Subcutaneous abdominal adipose tissue (tissue), 5 donors: ENCODE data around the gene MEIS1.

Experiments used
- H3K27ac ChIP-seq: one replicate; pipeline ENCODE4 v1.7.0; 2013; ENCODE audit warnings: low read depth, mild to moderate bottlenecking, inconsistent platforms, low read length, moderate library complexity
- H3K27me3 ChIP-seq, 5 donors: one replicate each; pipeline ENCODE4 v1.7.0; 2013; ENCODE audit warnings: low read length in 5 of 5, inconsistent platforms in 1 of 5; ENCODE audit not compliant: control insufficient read depth in 5 of 5, insufficient read depth in 4 of 5
- H3K36me3 ChIP-seq, 5 donors: one replicate each; pipeline ENCODE4 v1.7.0; 2013; ENCODE audit warnings: low read length in 5 of 5; ENCODE audit not compliant: control insufficient read depth in 5 of 5, insufficient read depth in 5 of 5
- H3K4me1 ChIP-seq, 5 donors: one replicate each; pipeline ENCODE4 v1.7.0; 2013; ENCODE audit warnings: low read length in 5 of 5, mild to moderate bottlenecking in 3 of 5, moderate library complexity in 1 of 5; ENCODE audit not compliant: control insufficient read depth in 5 of 5, insufficient read depth in 5 of 5
- H3K4me3 ChIP-seq, 5 donors: one replicate each; pipeline ENCODE4 v1.7.0; 2013; ENCODE audit warnings: low read length in 5 of 5, low read depth in 1 of 5
- H3K9ac ChIP-seq, 5 donors: one replicate each; pipeline ENCODE4 v1.7.0; 2013; ENCODE audit warnings: low read length in 5 of 5, mild to moderate bottlenecking in 4 of 5, moderate library complexity in 3 of 5
- H3K9me3 ChIP-seq, 5 donors: one replicate each; pipeline ENCODE4 v1.7.0; 2013; ENCODE audit warnings: low read length in 5 of 5; ENCODE audit not compliant: control insufficient read depth in 5 of 5
- donor health status: healthy.
- donor health status: healthy.
- donor health status: healthy.
- donor health status: healthy.
- donor health status: healthy.

MEIS1 gene

DNA sequence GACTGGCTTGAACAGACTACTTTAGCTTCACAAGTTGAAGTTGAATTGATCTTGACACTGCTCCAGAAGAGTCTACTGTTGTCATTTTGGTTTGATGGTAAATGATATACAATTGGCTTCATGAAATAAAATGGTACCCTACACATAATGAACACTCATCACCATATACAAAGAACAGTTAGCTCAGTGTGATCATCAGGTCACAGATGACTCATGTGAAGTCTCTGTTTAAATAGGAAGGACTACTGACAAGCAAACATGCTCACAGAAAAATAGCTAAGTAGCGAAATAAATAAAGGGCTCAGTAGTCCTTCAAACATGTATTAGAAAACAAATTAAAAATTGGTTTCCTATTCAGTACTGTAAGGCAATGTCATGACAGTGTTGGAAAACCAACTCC, 96.2 kb downstream of the MEIS1 start:
- H3K4me1 ChIP-seq, result peaks cover 0 to 13% (median 3%) of the 10 kb centered on the region in 5 donors
- H3K9me3 ChIP-seq, result no peaks in the 10 kb centered on the region
- no peak overlapping the region for H3K27ac ChIP-seq
- no peak overlapping the region for H3K9ac ChIP-seq
- H3K27me3 ChIP-seq, result no peaks in the 10 kb centered on the region
- H3K36me3 ChIP-seq, result no peaks in the 10 kb centered on the region
- no peak overlapping the region for H3K4me3 ChIP-seq

DNA sequence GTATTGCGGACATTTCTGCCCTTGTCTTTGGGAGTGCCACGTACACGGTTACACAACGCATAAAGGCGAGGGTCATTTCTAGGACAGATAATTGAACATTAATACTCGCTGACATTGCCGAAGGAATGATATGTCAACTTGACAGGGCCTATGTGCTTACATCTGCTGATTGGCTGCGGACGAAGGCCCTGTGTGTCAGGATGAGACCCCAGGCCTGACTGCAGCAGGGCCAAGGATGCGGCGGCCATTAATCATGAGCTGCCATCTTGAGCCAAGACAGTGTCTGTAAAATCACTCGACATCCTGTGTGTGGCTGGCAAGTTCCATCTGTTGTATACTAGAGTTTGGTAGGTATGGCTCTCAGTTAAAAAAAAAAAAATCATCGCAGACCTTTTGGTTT, 96.6 kb downstream of the MEIS1 start:
- Histone ChIP-seq H3K27ac (no peak overlapping the region), H3K9me3 (no peaks in the 10 kb centered on the region), H3K36me3 (no peaks in the 10 kb centered on the region), H3K4me3 (no peak overlapping the region), H3K9ac (no peak overlapping the region), H3K4me1 (peaks cover 0 to 10% (median 0%) of the 10 kb centered on the region in 5 donors), H3K27me3 (no peaks in the 10 kb centered on the region)

DNA sequence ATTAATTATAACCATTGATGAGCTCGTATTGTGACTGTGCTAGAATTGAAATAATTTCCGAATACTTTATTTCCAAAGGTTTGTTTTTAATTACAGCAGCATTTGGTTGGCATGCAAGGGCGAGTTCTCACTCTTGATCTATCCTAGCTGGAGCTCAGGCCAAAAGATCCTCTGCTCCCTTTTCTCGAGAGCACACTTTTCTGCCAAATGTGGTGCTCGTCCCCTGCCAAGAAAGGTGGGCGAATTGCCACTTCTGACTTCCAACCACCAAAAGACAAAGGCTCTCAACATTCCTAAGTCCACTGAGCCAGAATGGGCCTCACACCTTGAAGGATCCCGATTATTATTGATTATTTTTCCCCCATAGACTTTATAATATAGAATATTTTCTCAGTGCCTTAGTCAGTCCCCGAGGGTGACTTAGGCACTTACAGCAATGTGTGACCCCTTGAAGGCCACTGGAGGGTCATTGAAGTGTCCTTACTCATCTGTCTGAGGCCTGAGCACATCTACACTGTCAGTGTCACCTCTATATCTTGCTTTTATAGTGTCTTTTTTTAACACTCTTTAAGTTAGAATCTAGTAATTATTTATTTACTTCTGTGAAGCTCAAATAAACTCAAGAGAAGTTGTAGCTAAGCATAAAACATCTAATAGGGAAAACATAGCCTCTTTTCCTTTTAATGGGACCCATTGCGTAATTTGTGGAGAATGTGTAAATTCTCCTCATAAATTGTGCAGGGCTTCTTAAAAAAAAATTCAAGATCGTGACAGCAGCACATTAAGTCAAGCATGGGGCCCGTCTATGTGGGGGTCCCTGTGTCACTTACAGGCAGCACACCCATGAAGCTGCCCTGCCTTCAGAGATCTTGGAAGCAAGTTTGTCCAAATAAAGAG, 98.3 kb downstream of the MEIS1 start:
- Histone ChIP-seq H3K27me3 (no peaks in the 10 kb centered on the region), H3K4me3 (no peak overlapping the region), H3K27ac (no peak overlapping the region), H3K9ac (no peak overlapping the region), H3K4me1 (peaks cover 0 to 15% (median 3%) of the 10 kb centered on the region in 5 donors), H3K36me3 (no peaks in the 10 kb centered on the region), H3K9me3 (no peaks in the 10 kb centered on the region)

DNA sequence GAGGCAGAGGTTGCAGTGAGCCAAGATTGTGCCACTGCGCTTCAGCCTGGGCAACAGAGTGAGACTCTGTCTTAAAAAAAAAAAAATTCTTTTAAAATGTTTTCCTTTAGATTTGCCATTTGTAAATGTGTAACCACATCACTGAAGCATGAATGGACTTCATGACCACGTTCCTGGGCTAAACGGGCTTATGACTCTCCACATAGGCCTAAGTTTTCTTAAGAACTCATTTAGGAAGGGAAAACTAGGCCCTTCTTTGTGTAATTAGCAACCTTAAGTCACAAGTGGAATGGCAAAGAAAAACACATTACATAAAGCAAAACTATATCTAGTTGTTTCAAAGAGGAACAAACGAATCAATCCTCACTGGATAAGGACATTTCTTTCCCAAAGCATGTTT, 99.5 kb downstream of the MEIS1 start:
- H3K27ac ChIP-seq, result no peak overlapping the region

DNA sequence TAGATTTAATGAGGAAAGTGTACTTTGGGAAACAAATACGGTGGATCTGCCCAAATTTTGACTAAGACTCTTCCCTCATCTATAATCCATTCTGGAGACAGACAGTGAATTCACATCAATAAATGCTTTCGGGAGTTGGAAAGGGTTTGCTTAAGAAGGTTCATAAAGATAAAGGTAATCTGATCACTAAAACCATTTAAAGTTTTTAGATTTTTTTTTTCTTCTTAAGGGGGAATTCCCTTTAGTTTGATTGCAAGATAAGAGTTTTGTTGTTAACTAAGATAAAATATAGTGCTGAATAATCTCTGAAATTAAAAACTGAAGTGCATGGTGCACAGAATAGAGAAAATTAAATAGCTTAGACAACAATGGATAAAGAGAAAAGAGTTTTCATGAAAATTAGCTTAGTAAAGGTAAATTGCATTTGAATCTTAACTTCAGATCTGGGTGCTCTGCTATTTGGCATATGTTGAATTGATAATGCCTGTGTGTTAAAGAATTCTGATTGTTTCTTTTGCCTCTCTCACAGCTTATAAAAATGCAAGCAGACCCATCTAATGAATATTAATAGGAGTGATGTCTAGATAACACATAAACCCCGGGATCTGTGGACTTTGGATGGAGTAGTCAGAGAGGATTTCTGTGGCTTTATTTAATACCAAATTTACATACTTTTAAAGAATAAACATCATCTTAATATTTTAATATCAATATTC, 100.8 kb downstream of the MEIS1 start:
- Histone ChIP-seq H3K36me3 (no peaks in the 10 kb centered on the region), H3K9ac (no peak overlapping the region), H3K4me3 (no peak overlapping the region), H3K27ac (no peak overlapping the region), H3K4me1 (peaks cover 0 to 28% (median 10%) of the 10 kb centered on the region in 5 donors), H3K27me3 (no peaks in the 10 kb centered on the region), H3K9me3 (no peaks in the 10 kb centered on the region)

More for the DNA sequence above, 99.5 kb downstream of the MEIS1 start:
- Histone ChIP-seq H3K4me1 (peaks cover 0 to 19% (median 3%) of the 10 kb centered on the region in 5 donors), H3K4me3 (no peak overlapping the region), H3K9me3 (no peaks in the 10 kb centered on the region), H3K36me3 (no peaks in the 10 kb centered on the region), H3K9ac (no peak overlapping the region), H3K27me3 (no peaks in the 10 kb centered on the region)

DNA sequence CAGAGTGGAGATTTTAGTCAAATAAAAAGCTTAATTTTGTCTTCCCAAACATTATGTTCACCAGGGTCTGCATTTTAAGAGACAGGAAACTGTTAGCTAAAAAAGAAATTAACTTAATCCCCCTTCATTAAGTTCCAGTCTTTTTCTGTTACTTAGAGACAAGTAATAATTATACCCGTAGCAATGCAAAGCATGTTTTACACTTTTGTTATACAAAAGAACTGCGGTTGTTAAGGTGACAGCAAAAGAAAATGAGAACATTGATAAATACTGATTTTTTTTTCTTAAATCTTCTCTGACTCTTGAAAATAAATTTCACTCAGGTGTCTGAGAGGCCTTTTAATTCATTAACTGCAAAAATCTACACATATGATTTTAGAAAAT, 101.4 kb downstream of the MEIS1 start:
- Histone ChIP-seq H3K36me3 (no peaks in the 10 kb centered on the region), H3K9me3 (no peaks in the 10 kb centered on the region), H3K4me3 (no peak overlapping the region), H3K27me3 (no peaks in the 10 kb centered on the region), H3K27ac (no peak overlapping the region), H3K9ac (no peak overlapping the region), H3K4me1 (peaks cover 0 to 28% (median 10%) of the 10 kb centered on the region in 5 donors)

DNA sequence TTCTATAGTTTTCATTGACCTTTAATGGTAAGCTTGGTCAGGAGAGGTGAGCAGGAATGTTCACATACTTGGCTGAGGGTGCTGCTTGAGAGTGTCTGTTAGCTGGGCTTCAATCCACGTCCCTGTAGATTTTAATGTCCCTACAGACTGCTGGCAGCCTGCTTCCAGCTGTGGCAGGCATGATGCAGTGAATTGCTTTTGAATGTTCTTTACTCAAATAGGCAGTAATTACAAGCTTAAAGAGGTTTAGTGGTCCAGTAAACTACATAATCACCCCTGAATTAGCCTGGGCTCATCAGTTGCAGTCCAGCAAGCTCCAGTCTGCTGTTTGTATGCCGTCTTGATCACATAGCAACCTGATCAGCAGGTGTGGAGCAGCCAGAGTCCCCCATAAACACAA, 102.1 kb downstream of the MEIS1 start:
- H3K27ac ChIP-seq, result no peak overlapping the region
- H3K9me3 ChIP-seq, result no peaks in the 10 kb centered on the region
- no peak overlapping the region for H3K4me3 ChIP-seq
- H3K36me3 ChIP-seq, result no peaks in the 10 kb centered on the region
- peaks cover 0 to 28% (median 10%) of the 10 kb centered on the region in 5 donors for H3K4me1 ChIP-seq
- H3K27me3 ChIP-seq, result no peaks in the 10 kb centered on the region
- no peak overlapping the region for H3K9ac ChIP-seq

DNA sequence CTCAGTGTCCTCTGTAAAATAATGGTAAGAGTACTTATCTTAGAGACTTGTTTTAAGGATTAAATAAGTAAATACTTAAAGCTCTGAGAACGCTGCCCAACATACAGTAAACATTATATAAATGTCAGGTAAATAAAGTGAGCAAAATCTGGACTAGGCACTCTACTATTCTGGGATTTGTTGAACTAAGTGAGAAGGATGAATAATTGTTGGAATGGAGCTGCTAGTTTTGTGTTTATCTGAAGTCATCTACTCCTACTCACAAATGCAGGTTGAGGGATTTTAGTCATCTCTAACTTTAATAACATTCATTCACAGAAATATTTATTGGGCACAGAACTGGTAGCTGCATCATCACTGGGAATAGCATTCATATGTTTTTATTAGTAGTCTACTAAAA, 103.4 kb downstream of the MEIS1 start:
- H3K27me3 ChIP-seq, result no peaks in the 10 kb centered on the region
- H3K9me3 ChIP-seq, result no peaks in the 10 kb centered on the region
- no peak overlapping the region for H3K9ac ChIP-seq
- H3K4me1 ChIP-seq, result peaks cover 0 to 22% (median 10%) of the 10 kb centered on the region in 5 donors
- no peaks in the 10 kb centered on the region for H3K36me3 ChIP-seq
- H3K4me3 ChIP-seq, result no peak overlapping the region
- no peak overlapping the region for H3K27ac ChIP-seq

DNA sequence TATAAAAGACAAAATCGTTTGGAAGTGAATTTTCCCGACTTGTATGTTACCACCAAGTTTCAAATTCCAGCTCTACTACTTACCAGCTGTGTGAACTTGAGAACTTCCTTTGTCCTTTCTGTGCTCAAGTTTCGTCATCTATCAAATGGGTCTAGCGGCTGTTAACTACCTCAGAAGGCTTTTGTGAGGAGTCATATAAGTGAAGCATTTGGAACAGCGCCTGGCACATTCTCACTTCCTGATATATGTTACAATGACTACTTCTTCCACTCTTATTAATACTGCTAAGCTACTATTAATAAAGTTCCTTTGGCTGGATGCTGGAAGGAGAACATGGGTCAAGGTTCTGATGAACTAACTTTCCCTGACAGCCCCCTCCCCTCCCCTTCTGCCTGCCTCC, 104.5 kb downstream of the MEIS1 start:
- H3K4me1 ChIP-seq, result peaks cover 0 to 22% (median 10%) of the 10 kb centered on the region in 5 donors
- H3K4me3 ChIP-seq, result no peak overlapping the region
- H3K27ac ChIP-seq, result no peak overlapping the region
- no peaks in the 10 kb centered on the region for H3K36me3 ChIP-seq
- H3K9me3 ChIP-seq, result no peaks in the 10 kb centered on the region
- no peak overlapping the region for H3K9ac ChIP-seq
- no peaks in the 10 kb centered on the region for H3K27me3 ChIP-seq

DNA sequence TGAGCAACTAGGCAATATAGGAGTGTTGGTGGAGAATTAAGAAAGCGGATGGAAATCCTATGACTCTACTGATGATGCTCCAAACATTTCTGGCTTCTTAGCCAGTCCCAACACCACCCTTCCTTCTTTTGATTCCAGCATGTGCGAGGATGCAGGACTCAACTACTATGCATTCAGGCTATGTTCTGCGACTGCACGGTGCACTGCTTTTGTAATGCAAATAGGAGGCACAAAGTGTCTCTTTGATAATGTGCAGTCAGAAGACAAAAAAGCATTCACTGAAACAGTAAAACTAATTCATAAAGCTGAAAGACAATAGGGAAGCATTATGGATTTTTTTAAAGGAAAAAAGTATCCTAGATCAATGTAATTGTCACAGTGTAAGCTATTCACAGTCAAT, 106.7 kb downstream of the MEIS1 start:
- Histone ChIP-seq H3K9ac (no peak overlapping the region), H3K36me3 (no peaks in the 10 kb centered on the region), H3K27ac (no peak overlapping the region), H3K4me3 (no peak overlapping the region), H3K9me3 (no peaks in the 10 kb centered on the region), H3K4me1 (peaks cover 0 to 22% (median 10%) of the 10 kb centered on the region in 5 donors), H3K27me3 (no peaks in the 10 kb centered on the region)
